Measurements from ENCODE around the gene RABAC1.

GRCh38 chr19:41991025-41991424, 31.9 kb upstream of the RABAC1 start:
- no peak for TF ChIP-seq CTCF (IDR thresholded peaks at IDR 0.05; ENCODE audit: insufficient read depth, low read length)
- TF ChIP-seq POLR2AphosphoS5 (IDR thresholded peaks at IDR 0.05; ENCODE audit: low read depth): no peak
- no peak for TF ChIP-seq GABPA (IDR thresholded peaks at IDR 0.05; ENCODE audit: low read depth)

Data from HL-60 (cell line).